NOMO-1 (cell line): ENCODE measurements around the gene GPR35.
A peak's percentile ranks its signal among the peaks of the same experiment; 100 is the strongest.
"Not testable (repeated sequence)": the region's sequence is repeated elsewhere in the genome, so short reads cannot be mapped to it uniquely, and the experiment has no call there.

Source experiments
- DNase-seq, 2 experiments: peaks; one replicate each; lab custom pipeline; 2025; ENCODE audit not compliant: unreplicated experiment in 2 of 2; lab: John Stamatoyannopoulos, UW

Gene GPR35

DNA sequence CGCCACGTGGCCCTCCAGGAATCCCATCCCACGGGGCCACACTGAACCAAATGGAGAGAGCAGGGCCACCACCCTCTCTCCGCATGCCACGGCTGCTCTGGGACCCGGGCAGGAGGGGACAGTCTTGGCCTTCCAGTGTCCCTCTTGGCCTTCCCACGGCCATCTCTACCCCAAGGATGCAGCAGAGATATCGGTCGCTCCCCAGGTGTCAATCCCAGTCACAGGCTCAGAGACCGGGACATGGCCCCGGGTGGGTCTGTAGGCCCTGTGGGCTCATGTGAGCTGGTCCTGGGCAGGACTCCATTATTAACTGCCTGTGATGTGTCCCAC, 23.5 kb upstream of the GPR35 start:
- DNase-seq, result no peak

DNA sequence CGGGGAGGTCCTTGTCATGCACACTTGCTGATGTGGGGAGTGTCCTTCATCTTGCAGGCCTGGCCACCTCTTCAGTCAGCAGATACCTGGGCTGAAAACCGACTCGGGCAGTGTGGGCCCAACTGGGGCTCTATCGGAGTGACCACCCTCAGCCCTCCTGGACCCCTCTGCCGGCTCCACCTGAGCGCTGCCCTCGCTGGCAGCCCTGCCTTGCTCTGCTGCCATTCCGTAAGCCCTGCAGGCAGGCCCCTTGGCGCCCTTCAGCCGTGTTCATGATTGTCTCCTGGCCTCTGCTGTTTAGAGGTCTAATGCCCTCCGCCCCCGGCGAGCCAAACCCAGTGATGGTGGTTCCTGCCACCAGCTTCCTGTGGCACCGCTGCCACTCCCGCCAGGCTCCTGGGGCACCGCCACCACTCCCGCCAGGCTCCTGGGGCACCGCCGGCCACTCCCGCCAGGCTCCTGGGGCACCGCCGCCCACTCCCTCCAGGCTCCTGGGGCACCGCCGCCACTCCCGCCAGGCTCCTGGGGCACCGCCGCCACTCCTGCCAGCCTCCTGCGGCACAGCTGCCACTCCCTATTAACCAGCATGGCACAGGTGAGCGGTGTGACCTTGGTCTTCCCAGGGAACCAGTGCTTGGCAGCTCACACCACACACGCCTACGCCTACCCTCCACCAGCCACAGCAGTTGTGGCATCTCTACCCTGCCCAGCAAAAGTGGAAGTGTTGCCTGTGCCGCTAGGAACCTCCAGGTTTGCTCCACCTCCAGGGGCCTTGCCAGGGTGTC, 22.8 kb upstream of the GPR35 start:
- no peak for DNase-seq

DNA sequence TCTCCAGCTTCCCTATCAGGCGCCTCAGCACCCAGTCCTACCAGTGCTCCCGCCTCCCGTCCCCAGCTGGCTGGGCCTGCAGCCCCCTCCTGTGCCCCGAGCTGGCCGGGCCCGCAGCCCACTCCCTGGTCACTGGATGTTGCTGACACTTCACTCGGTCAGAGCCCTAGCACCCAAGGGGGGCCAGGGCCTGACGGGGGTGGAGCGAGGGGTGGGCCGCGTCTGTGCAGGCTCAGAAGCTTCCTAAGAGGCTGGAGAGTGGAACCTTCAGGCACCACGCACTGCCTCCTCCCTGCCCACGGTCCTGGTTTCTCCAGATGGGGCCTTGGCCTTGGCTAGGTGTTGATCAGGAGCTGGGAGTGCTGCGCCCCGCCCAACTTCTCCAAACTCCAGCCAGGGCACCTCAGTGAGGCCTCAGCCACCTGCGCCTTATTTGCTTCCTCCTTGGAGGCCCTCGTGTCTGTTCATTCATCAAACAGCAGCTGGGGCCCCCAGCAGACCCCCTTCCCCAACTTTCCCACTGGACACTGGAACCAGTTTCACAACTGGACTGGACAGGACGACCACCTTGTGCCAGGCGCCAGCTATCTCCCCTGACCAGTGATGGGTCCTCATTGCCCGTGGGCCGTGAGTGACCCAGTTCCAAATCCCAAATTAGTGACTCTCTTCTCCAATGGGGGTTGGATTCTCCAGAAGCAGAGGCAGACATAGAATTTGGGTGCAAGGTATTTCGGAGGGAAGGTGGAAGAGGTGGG, 22.0 kb upstream of the GPR35 start:
- no peak for DNase-seq

DNA sequence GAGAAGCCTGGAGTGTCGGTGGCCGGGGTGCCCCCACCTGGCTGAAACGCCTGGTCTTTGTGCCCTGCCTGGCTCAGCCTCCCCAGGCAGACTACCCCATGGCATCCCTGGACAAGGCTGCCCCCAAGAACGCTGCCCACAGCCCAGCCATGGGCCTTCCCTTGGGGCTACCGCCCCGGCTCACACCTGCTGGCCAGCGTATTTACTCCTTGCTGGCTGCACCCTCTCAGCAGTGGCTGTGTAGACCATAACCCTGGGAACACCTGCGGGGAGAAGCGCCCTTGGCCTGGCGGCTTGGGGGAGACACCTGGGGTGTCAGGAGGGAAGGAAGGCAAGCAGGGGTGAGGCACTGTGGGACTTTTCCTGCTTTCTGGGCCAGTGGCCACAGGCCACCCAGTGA, 21.4 kb upstream of the GPR35 start:
- DNase-seq, result no peak

DNA sequence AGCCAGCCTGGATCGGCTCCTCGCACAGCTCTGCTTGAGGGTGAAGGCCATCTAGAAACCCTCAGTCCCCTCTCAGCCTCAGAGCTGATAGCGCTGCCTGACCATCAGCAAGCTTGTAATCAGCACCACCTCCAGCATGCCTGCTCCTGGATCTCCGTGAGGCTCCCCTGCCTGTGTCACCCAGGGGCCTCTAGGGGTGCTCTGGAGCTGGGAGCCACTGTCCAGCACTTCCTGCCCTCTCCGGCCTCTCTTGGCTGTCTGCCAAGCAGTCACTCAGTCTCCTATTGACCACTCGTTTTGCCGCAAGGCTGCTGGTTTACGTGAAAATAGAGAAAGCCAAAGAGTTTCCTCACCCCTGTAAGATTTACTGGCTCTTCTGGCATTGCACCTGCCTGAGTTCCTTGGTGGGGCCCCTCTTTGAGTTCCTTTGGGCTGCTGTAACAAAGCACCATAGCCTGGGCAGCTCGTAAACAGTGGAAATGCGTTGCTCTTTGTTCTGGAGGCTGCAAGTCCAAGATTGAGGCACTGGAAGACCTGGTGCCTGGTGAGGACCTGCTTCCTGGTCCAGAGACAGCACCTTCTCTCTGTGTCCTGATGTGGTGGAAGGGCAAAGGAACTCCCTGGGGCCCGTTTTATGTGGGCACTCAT, 20.9 kb upstream of the GPR35 start:
- peak; percentile 28 to 54 for DNase-seq

DNA sequence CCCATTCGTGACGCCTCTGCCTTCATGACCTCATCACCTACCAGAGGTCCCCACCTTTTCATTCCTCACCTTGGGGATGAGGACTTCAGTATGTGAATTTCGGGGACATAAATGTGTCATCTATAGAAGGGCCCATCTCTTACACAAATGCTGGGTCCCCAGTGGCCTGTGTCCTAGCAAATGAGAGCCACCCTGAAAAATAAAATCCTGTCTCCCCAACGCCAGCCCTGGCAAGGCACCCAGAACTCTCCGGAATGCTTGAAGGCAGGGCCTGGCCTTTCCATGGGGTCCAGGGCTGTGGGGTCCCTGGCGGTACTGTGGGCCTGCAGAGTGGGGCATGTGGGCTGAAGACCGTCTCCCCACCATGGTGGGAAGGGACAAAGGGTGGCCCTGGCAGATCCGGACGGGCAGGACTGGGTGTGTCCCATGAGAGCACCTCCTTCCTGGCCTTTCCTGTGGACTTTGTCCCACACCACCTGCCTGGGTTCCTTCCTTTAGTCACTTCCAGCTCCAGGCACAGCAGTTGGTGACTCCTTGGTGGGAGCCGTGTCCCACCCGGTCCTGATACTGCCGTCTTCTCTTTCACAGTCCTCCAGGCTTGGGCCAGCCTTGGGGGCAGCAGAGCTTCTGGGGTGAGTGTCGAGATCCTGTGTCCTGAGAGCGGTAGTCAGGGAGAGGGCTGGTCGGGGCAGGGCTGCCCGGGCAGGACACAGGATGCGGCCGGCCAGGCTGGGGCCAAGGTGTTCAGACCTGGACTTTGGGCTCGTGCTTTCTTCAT, 20.2 kb upstream of the GPR35 start:
- no peak for DNase-seq

DNA sequence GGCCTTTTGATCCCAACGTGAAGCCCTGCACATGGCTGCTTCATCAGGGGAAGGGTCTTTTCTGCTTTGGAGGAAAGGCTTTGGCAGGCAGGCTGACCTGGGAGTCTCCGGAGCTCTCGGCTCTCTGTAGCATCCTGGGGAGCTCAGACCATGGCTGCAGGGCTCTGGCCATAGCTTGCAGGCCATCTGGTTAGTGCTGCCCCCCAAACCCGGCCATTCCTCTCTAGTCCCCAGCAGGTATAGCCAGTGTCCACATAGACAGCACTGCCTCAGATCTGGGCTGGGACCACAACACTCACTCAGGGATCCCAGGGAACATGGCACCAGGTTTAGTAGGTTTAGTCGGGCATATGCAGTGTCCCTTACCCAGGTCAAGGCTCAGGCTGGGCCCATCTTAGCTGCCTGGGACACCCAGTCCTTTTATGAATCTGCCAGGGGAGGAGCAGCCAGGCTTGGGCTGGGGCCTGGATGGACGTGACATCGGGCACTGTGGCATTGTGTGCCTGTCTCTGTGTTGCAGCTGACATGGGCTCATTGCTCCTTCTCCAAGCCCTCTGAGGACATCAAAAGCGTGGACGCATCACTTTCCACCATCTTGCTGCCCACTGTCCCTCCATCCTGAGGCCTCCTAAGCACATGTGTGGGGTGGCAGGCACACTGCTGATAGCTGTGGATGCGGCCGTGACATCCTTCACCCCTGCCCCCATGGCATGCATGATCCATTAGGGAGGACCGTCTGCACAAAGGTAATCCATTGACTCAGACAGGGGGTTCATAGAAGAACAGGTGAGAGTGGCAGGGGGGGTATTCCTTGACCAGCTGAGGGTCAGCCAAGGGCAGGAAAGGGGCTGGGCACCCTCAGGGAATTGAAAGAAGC, 19.2 kb upstream of the GPR35 start:
- no peak for DNase-seq

DNA sequence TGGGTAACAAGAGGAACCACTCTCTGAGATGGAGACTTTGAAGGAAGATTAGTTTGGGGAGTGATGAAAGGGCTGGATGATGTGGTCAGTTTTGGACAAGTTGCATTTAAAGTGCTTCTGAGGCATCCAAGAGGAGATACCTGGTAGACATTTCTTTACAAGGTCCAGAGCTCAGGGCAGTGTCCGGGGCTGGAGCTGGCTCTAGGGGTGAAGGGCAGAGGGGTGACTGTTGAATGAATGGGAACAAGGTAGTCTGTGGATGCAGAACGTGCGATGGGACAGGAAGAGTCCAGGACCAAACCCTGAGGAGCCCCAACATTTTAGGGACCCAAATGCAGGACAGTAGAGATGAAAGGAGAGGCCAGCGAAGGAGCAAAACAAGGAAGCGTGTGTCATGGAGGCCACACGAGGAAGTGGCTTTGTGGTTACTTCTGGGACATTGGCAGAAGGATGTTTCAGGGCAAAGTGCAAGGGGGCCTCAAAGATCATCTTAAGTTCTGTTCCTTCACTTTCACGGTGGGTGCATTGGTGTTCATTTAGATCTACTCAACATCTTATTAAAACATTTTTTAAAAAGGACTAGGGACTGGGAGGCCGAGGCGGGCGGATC, 13.6 kb upstream of the GPR35 start:
- DNase-seq, result peak; percentile 71 to 72

DNA sequence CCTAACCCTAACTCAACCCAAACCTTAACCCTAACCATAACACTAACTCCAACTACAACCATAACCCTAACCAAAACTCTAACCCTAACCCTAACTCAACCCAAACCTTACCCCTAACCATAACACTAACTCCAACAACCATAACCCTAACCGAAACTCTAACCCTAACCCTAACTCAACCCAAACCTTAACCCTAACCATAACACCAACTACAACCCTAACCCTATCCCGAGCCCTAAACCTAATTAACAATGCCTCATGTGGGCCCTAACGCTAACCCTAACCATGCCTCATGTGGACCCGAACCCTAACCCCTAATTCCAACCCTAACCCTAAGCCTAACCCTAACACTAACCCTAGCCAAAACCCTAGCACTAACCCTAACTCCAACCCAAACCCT, 11.5 kb upstream of the GPR35 start:
- no peak for DNase-seq

DNA sequence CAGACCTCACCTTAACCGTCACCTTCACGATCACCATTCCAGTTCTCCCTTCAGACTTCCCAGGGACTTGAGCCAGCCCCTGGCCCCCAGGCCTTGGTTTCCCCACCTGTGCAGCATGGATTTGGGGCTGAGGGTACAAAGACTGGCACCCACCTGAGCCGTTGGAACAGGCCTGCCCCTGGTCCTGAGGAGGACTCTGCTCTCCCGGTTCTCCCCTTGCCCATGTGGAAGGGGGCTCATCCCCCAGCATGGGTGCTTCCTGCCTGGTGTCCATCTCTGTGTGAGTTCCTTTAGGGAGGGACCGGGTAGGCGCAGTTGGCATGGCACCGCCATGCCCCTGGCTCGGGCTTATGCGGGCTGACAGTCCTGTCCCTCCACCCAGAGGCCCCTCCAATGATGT, 10.9 kb upstream of the GPR35 start:
- DNase-seq, result no peak

DNA sequence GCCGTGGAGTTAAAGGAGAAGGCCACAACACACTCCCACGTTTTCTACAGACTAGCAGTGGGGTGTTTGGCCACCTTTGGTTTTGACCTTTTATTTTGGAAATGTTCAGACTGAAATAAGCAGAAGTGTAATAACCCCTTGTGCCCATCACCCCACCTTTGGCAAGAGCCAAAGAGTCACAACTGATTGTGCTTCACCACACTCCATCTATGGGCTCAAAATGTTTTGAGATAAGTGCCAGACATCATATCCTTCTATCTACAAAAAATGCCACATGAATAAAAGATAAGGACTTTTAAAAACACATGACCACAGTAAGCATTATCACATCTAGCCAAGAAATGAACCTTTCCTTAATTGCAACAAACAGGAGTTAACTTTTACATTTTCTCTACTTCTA, 9.9 kb upstream of the GPR35 start:
- no peak for DNase-seq

DNA sequence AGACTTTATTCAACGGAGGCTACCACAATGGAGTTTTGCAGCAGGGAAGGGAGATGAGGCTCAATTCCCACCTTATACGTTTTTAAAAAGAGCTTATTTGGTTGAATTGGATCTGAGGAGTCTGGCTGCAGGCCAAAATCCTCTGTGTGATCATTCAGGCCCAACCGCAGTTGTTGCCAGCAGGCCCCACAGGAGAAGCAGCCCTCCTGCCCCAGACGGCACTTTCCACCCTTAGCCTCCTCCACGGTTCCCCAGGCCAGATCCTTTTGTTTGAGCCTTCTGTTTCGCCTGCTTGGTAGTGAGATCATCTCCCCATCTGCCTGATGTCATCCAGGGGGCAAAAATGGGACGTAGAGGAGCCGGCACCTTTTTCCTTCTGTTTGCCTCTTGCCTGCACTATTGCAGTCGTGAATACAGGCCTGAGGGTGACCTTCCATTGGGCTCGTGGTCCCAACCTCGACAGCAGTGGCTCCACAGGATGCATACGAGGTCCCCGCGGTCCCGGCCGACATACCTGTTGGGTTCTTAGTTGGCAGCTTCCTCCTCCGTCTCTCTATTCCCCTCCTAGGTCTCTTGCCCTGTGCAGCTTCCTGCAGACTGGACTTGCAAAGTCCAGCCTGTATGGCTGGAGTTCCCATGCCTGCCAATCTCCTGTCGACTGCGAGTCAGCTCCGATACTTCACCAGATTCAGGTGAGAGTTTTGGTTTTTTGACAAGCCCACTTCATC, 9.3 kb upstream of the GPR35 start:
- DNase-seq, result no peak

DNA sequence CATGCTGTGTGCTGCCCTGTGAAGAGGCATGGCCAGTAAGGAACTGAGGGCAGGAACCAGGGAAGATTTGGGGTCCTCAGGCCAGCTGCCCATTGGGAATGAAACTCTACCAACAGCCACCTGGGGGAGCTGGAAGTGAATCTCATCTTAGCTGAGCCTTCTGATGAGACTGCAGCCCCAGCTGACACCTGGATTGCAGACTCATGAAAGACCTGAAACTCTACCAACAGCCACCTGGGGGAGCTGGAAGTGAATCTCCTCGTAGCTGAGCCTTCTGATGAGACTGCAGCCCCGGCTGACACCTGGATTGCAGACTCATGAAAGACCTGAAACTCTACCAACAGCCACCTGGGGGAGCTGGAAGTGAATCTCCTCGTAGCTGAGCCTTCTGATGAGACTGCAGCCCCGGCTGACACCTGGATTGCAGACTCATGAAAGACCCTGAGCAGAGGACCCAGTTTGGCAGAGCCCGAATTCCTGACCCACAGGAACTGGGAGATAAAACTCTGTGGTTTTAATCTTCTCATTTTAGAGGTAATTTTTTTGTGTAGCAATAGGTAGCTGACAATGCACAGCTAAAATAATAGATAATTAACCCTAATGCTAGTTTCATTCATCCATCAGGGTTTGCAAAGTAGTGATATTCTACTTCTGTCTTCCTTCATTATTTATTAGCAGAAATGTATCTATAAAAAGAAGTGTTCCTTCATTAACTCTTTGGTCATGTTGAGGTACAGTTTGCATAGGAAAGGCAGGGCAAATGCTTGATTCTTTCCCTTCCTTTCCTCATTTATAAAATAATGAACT, 8.2 kb upstream of the GPR35 start:
- DNase-seq, result not testable (repeated sequence)

DNA sequence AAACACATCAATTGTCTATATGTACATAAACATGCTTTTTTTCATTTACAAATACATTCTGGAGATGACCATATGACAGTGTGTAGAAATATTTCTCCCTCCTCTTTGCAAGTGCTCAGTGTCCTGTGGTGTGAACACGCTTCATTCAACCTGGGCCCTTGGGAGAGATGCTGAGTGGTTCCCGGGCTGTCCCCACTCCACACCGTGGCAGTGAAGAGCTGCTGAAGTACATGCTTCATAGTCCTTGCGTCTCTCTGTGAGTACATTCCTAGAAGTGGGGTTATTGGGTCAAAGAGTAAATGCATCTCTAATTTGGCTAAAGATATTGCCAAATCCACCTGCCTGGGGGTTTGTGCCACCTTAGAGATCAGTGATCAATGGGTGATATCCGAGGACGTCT, 6.5 kb upstream of the GPR35 start:
- DNase-seq, result no peak

DNA sequence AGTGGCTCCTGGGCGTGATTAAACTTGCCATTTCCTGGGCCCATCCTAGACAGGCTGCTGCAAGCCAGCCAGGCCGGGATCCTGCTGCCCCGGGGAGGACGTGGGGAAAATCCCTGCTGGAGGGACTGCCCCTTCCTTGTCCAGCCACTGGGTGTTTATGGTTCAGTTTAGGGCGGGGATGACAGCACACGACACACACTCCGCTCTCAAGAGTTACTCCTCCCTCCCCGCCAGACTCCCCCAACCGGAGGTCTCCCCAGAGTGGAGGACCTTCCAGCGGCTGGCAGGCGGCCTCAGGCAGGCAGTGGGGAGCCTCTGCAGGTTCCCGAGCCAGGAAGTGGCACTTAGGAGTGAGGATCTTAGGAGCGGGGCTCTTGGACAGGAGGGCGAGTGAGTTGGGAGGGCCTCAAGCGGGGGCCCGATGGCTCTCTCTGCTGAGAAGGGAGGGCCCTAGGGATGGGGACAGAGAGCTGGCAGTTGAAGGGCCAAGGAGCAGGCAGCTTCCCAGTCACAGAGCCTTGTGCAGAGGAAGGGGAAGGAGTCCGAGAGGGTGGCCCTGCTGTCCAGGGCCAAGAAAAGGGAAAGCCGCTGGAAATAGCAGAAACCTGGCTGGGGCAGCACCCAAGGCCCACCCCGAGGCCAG, 5.7 kb upstream of the GPR35 start:
- DNase-seq, result no peak

DNA sequence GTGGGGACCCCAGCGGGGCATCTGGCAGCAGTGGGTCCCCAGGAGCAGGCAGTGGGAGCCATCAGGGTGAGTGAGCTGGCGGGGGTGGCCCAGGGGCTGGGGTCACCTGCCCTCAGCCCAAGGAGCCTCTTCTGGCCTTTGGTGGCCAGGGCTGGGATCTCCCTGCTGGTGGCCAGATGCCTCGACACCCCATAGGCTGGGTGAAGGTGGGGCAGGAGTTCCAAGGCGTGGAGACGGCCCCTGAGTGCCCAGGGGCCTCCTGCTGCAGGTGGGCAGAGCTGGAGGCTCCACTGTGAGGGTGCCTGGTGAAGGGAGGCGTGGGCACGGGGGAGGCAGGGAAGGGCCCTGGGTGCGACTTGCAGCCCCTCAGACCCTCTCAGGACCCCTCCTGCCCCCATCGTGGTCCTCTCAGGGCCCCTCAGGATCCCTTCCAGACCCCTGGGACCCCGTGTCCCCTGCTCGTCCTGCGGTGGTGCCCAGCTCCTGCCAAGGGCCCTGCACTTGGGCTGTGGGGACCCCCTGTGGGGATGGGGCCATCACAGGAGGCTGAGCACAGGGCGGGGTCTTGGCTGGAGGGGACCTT, 5.0 kb upstream of the GPR35 start:
- no peak for DNase-seq

DNA sequence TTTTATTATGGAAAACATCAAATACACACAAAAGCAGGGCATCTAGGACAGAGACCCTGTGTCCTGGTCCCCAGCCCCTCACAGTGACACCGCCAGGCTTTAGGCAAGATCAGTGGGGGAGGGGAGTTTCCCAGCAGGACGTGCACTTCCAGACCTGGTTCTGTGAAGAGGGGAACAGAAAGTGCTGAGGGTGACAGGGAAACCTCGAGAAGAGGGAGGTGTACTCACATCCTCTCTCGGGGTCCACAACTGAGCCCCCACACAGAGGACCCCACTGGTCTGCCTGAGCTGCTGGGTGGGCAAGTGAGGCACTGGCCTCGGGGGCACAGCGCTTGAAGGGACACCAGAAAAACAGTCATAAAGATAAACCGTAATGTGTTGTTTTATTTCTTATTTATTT, 4.4 kb upstream of the GPR35 start:
- no peak for DNase-seq

DNA sequence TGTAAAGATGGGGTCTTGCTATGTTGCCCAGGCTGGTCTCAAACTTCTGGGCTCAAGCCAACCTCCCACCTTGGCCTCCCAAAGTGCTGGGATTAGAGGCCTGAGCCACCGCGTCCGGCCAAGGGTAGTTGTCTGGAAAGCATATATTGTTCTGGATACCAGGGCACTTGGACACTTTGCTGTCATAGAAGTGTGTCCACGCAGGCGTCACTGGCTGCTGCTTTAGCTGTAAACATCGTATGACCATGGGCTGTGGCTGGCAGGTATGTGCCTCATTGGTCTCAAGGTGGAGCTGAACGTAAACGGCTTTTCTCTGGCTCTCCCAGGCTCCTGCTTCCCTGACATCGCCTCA, 3.2 kb upstream of the GPR35 start:
- no peak for DNase-seq
